GM23248 (cell line): Measurements from ENCODE around the gene NIN. TPM values are rescaled to one million over a fixed set of nuclear protein-coding genes. Genes with fewer than 3 reads are reported as not detected.
A peak's percentile ranks its signal among the peaks of the same experiment; 100 is the strongest.

Experiments
- DNase-seq: peaks from one replicate; pipeline ENCODE4 v3.0.0-alpha.2; 2015
- H2AFZ ChIP-seq: fragments of 200-600 bp; sonication (generic); 2 replicates; pipeline ENCODE4 v1.6.1; 2016; ENCODE audit warnings: antibody characterized with exemption
- H3F3A ChIP-seq: fragments of 200-600 bp; sonication (generic); 2 replicates; pipeline ENCODE4 v1.6.1; 2016; ENCODE audit warnings: mild to moderate bottlenecking, antibody characterized with exemption, mixed run types; ENCODE audit not compliant: insufficient read depth
- H3K27ac ChIP-seq: fragments of 200-600 bp; sonication (generic); 2 replicates; pipeline ENCODE4 v1.5.1; 2016; ENCODE audit warnings: mild to moderate bottlenecking
- H3K27me3 ChIP-seq: fragments of 200-600 bp; sonication (generic); replicated peaks from 2 replicates; pipeline ENCODE4 v1.6.1; 2016; ENCODE audit warnings: mild to moderate bottlenecking; ENCODE audit not compliant: insufficient read depth
- H3K36me3 ChIP-seq: fragments of 200-600 bp; sonication (generic); 2 replicates; pipeline ENCODE4 v1.6.1; 2016; ENCODE audit warnings: low read depth, mild to moderate bottlenecking
- H3K4me1 ChIP-seq: fragments of 200-600 bp; sonication (generic); 2 replicates; pipeline ENCODE4 v1.6.1; 2016; ENCODE audit warnings: mild to moderate bottlenecking; ENCODE audit not compliant: insufficient read depth
- H3K4me2 ChIP-seq: fragments of 200-600 bp; sonication (generic); one replicate; pipeline ENCODE4 v1.6.1; 2016; ENCODE audit warnings: mild to moderate bottlenecking; ENCODE audit not compliant: unreplicated experiment
- H3K4me3 ChIP-seq: fragments of 200-600 bp; sonication (generic); 2 replicates; pipeline ENCODE4 v1.5.1; 2016; ENCODE audit warnings: mild to moderate bottlenecking
- H3K79me2 ChIP-seq: fragments of 200-600 bp; sonication (generic); 2 replicates; pipeline ENCODE4 v1.6.1; 2016; ENCODE audit warnings: mild to moderate bottlenecking; ENCODE audit not compliant: insufficient read depth
- H3K9ac ChIP-seq: fragments of 200-600 bp; sonication (generic); 2 replicates; pipeline ENCODE4 v1.6.1; 2016; ENCODE audit warnings: mild to moderate bottlenecking
- H3K9me2 ChIP-seq: fragments of 200-600 bp; sonication (generic); 2 replicates; pipeline ENCODE4 v1.6.1; 2016; ENCODE audit warnings: mixed run types, mild to moderate bottlenecking, moderate library complexity; ENCODE audit not compliant: insufficient read depth
- H3K9me3 ChIP-seq: fragments of 200-600 bp; sonication (generic); one replicate; pipeline ENCODE4 v1.6.1; 2017; ENCODE audit warnings: low read depth
- H4K20me1 ChIP-seq: fragments of 200-600 bp; sonication (generic); 2 replicates; pipeline ENCODE4 v1.6.0; 2016; ENCODE audit not compliant: insufficient read depth
- EZH2 ChIP-seq: fragments of 200-600 bp; sonication (generic); IDR thresholded peaks from 2 replicates; pipeline ENCODE4 v1.6.1; 2018; ENCODE audit warnings: antibody characterized with exemption, mild to moderate bottlenecking; ENCODE audit not compliant: insufficient read depth, poor library complexity, severe bottlenecking
- EZH2phosphoT487 ChIP-seq: fragments of 200-600 bp; sonication (generic); IDR thresholded peaks from 2 replicates; pipeline ENCODE4 v1.6.1; 2018; ENCODE audit warnings: antibody characterized with exemption, moderate library complexity, mild to moderate bottlenecking, low read depth; ENCODE audit not compliant: insufficient read depth
- WGBS, 2 experiments: methylation state at CpG; one replicate each; pipeline ENCODE4 v1.1.6; 2015 to 2017; ENCODE audit warnings: low lambda C conversion rate in 2 of 2, low coverage in 1 of 2; ENCODE audit errors: missing lambda C conversion rate in 2 of 2; 5-methylcytosine and 5-hydroxymethylcytosine counted together
- in situ Hi-C: fragments of 300-500 bp; cut with MboI; formaldehyde crosslinking; loops from 2 replicates; pipeline ENCODE4 v1.15.0; 2020
- polyA plus RNA-seq: library from polyadenylated mRNA; unstranded; fragments of >200 nt; fragmentation: Nextera tagmentation; extraction: Ambion mirVana; gene quantifications from 2 replicates; pipeline ENCODE4 v1.2.1, GENCODE V29; 2016
- total RNA-seq: library from RNA; depleted of rRNA; stranded (reverse); fragments of >200 nt; shearing (Covaris generic); gene quantifications from 2 replicates; pipeline ENCODE4 v1.2.3, GENCODE V29; 2014

NIN gene
- total and polyA plus RNA-seq, 2 experiments from 2014 or later: 17.0 to 33.3 TPM

DNA sequence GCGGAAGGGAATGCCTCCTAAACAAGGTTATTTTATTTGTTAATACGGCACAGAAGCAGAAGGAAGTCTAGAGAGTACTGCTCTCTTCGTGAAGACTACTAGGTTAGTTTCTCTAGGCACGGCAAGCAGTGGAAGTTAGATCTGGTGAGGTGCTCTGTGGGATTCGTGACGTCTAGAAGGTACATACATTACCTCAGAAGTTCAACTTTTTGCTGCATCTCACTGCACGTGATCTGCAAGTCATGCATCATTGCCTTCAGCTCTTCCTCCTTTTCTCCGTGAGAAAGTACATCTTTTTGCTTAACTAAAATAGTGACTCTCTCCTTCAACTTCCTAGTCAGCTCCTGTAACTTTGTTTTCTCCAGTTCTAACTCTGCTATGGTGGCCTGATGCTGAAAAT, 74.7 kb downstream of the NIN start:
- Histone ChIP-seq H3K9me3 (no peaks in the 10 kb centered on the region), H3F3A (no peaks in the 10 kb centered on the region), H2AFZ (no peak overlapping the region), H3K4me2 (no peak overlapping the region), H3K9ac (no peak overlapping the region), H3K27ac (no peak overlapping the region), H3K4me1 (no peaks in the 10 kb centered on the region), H3K9me2 (no peaks in the 10 kb centered on the region), H3K36me3 (peaks cover 27% of the 10 kb centered on the region), H3K79me2 (no peaks in the 10 kb centered on the region), H3K27me3 (no peaks in the 10 kb centered on the region), H4K20me1 (no peaks in the 10 kb centered on the region), H3K4me3 (no peak overlapping the region)
- TF ChIP-seq EZH2 (no peak), EZH2phosphoT487 (no peak)
- 91 to 94% methylated on average over 8 of the region's 8 CpGs for WGBS, 2 experiments
- no peak for DNase-seq
- in situ Hi-C loops: loop anchor here (25.0 kb wide), 1 partner anchor 419 kb away; no protein-coding TSS in a partner anchor

DNA sequence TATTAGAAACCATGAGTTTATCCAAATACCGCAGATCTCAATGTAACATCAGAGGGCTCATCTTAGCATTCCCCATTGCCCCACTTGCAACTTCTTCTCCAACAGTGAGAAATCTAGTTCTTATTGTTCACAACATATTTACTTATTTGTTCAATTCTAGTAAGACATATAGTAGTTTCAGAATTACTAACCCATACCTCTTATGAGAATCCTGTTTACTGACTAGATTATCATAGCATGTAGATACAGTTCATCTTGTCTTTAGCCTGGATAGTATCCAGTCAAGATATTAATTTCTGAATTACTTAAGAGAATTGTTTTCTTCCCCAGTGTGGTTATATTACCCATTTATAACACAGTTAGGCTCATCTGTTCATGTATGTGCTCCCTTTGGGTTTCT, 80.6 kb downstream of the NIN start:
- Histone ChIP-seq H4K20me1 (no peaks in the 10 kb centered on the region), H3K27ac (no peak overlapping the region), H3K4me3 (no peak overlapping the region), H3K9me3 (no peaks in the 10 kb centered on the region), H3F3A (no peaks in the 10 kb centered on the region), H3K9ac (no peak overlapping the region), H3K4me1 (no peaks in the 10 kb centered on the region), H3K79me2 (no peaks in the 10 kb centered on the region), H2AFZ (no peak overlapping the region), H3K27me3 (no peaks in the 10 kb centered on the region), H3K9me2 (no peaks in the 10 kb centered on the region), H3K36me3 (peaks cover 53% of the 10 kb centered on the region), H3K4me2 (no peak overlapping the region)
- TF ChIP-seq EZH2phosphoT487 (no peak), EZH2 (no peak)
- in situ Hi-C loops: loop anchor here (25.0 kb wide), 1 partner anchor 413 kb away; no protein-coding TSS in a partner anchor
- WGBS, 2 experiments: 96 to 100% methylated on average over 1 of the region's 1 CpG
- DNase-seq: no peak

DNA sequence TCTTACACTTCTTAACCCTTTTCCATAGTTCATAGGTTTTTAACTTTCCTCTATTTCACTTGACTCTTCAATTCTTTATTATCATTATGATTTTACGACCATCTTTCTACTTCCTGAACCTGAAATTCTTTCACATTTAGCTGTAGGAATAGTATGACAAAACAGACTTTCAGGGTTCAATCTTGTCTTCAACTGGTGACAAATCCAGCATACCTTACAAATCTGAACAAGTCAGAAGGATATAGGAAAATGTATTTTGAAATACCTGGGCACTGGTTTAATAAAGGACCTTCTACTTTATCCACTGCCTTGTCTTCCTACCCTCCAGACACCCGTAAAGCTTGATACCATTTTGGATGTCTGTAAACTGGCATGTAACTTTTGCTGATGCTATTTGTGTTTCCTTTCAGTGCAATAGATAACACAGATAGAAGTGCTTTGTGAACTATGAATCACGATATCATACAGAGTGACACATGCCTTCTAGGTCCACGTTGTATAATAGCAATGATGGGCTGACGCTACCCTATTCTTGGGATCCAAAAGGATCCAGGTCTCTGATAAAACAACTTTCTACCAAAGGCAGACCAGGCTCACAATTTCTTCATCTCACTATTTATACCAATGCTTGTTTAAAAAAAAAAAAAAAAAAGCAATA, 85.4 kb downstream of the NIN start:
- no peak for DNase-seq
- no peaks in the 10 kb centered on the region for H3K9me3 ChIP-seq
- in situ Hi-C loops: no loop called here
- H4K20me1 ChIP-seq: no peaks in the 10 kb centered on the region
- H3K4me3 ChIP-seq: no peak overlapping the region
- no peaks in the 10 kb centered on the region for H3F3A ChIP-seq
- H2AFZ ChIP-seq: no peak overlapping the region
- H3K4me1 ChIP-seq: no peaks in the 10 kb centered on the region
- H3K9ac ChIP-seq: no peak overlapping the region
- 97 to 98% methylated on average over 5 of the region's 5 CpGs for WGBS, 2 experiments
- TF ChIP-seq EZH2phosphoT487 (no peak), EZH2 (no peak)
- no peak overlapping the region for H3K27ac ChIP-seq
- H3K36me3 ChIP-seq: peaks cover 23% of the 10 kb centered on the region; the same call in 1 of the 2 replicates
- H3K9me2 ChIP-seq: no peaks in the 10 kb centered on the region
- no peak overlapping the region for H3K4me2 ChIP-seq
- no peaks in the 10 kb centered on the region for H3K79me2 ChIP-seq
- no peaks in the 10 kb centered on the region for H3K27me3 ChIP-seq

DNA sequence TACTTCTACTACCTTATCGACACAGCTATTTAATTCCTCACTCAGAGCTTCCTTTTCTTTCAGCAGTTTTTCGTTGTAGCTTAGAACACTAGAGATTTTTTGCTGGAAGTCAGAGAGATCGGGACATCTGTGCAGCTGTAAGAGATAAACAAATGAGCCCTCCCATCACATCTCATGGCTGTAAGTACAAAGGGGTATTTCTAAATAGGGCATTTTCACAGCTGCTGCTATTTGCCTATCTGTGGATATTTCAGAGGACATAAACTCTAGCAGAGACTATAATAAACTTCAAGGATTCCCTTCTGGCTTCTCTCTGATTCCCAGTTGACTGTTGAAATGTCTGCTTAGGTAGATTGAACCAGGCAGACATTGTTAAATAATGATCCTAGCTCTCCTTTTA, 86.7 kb downstream of the NIN start:
- Histone ChIP-seq H3K9me3 (no peaks in the 10 kb centered on the region), H3K9me2 (no peaks in the 10 kb centered on the region), H3K36me3 (peaks cover 16% of the 10 kb centered on the region; the same call in 1 of the 2 replicates), H3K79me2 (no peaks in the 10 kb centered on the region), H3K27ac (no peak overlapping the region), H3K4me3 (no peak overlapping the region), H3K4me1 (no peaks in the 10 kb centered on the region), H3F3A (no peaks in the 10 kb centered on the region), H2AFZ (no peak overlapping the region), H4K20me1 (no peaks in the 10 kb centered on the region), H3K27me3 (no peaks in the 10 kb centered on the region), H3K9ac (no peak overlapping the region), H3K4me2 (no peak overlapping the region)
- in situ Hi-C loops: no loop called here
- WGBS, 2 experiments: 74 to 80% methylated on average over 3 of the region's 3 CpGs
- TF ChIP-seq EZH2 (no peak), EZH2phosphoT487 (no peak)
- no peak for DNase-seq

DNA sequence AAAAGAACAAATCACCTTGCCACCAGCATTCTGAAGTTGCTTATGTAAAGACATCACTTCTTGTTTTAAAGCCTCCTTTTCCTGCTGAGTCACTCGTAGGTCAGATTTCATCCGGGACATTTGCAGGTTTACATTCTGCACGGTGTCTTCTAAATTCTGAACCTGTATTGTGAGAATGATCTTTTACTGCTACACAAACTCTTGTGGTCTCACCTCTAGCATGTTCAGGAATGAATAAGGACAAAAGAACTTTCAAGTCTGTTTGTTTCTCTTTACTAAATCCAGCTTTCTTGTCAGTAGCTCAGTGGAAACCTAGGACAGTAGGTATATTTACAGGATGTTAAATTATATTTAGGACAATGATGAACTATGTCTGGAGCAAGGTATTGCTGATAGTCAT, 89.4 kb downstream of the NIN start:
- DNase-seq: peak; percentile 39
- Histone ChIP-seq H3K4me1 (no peaks in the 10 kb centered on the region), H3K79me2 (no peaks in the 10 kb centered on the region), H3K9me2 (no peaks in the 10 kb centered on the region), H3K27ac (no peak overlapping the region), H3K4me3 (no peak overlapping the region), H3K4me2 (no peak overlapping the region), H4K20me1 (no peaks in the 10 kb centered on the region), H3K9me3 (no peaks in the 10 kb centered on the region), H3K27me3 (no peaks in the 10 kb centered on the region), H3K9ac (no peak overlapping the region), H3F3A (no peaks in the 10 kb centered on the region), H3K36me3 (peaks cover 11% of the 10 kb centered on the region; the same call in 1 of the 2 replicates), H2AFZ (no peak overlapping the region)
- in situ Hi-C loops: no loop called here
- TF ChIP-seq EZH2phosphoT487 (no peak), EZH2 (no peak)
- WGBS, 2 experiments: 54 to 58% methylated on average over 3 of the region's 3 CpGs
